ENCODE measurements around the gene FOXM1.
A peak's percentile ranks its signal among the peaks of the same experiment; 100 is the strongest.

DNA sequence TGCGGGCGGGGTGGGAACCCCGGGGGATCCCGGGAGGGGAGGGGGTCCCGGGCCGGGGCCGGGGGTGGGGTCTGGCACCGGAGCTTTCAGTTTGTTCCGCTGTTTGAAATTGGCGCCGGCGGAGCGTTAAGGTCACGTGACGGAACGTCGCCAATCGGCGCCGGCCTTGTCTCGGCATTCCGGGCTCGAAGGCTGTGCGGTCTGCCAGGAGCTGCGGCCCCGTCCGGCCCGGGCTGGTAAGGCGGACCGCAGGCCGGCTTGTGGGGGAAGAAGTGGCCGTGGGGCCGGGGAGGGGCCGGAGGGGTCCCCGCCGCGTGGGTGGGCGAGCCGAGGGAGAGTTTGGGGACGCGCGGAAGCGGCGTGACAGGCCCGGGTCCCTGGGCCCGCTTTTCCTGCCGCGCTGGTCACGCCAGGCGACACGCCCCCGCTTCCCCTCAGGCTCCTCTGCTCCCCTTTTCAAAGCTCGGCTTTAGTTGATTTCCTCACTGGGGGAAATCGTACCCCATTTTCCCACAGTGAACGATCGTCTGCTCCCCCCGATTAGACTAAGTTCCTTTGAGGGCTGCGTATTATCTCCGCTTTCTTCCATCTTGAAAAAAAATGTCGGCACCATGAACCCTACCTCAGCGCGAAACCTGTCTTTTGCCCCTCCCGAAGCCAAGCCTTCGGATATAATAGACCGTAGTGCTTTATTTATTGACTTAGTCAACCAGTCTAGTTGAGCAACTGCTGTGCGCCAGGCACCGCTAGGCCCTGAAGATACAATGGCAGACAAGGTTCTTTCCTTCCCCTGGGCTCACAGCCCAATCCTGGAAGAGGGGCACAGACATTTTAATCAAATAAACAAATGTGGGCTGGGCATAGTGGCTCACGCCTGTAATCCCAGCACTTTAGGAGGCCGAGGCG lies at the start of gene FOXM1, which contains the start of gene RHNO1:
- TF ChIP-seq, protein P1, sequence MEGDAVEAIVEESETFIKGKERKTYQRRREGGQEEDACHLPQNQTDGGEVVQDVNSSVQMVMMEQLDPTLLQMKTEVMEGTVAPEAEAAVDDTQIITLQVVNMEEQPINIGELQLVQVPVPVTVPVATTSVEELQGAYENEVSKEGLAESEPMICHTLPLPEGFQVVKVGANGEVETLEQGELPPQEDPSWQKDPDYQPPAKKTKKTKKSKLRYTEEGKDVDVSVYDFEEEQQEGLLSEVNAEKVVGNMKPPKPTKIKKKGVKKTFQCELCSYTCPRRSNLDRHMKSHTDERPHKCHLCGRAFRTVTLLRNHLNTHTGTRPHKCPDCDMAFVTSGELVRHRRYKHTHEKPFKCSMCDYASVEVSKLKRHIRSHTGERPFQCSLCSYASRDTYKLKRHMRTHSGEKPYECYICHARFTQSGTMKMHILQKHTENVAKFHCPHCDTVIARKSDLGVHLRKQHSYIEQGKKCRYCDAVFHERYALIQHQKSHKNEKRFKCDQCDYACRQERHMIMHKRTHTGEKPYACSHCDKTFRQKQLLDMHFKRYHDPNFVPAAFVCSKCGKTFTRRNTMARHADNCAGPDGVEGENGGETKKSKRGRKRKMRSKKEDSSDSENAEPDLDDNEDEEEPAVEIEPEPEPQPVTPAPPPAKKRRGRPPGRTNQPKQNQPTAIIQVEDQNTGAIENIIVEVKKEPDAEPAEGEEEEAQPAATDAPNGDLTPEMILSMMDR (IDR thresholded peaks at IDR 0.05; ENCODE audit: poor library complexity, severe bottlenecking), result no peak
- TF ChIP-seq POLR2AphosphoS5 (IDR thresholded peaks at IDR 0.05), result peak; percentile 96
- TF ChIP-seq, protein P2, sequence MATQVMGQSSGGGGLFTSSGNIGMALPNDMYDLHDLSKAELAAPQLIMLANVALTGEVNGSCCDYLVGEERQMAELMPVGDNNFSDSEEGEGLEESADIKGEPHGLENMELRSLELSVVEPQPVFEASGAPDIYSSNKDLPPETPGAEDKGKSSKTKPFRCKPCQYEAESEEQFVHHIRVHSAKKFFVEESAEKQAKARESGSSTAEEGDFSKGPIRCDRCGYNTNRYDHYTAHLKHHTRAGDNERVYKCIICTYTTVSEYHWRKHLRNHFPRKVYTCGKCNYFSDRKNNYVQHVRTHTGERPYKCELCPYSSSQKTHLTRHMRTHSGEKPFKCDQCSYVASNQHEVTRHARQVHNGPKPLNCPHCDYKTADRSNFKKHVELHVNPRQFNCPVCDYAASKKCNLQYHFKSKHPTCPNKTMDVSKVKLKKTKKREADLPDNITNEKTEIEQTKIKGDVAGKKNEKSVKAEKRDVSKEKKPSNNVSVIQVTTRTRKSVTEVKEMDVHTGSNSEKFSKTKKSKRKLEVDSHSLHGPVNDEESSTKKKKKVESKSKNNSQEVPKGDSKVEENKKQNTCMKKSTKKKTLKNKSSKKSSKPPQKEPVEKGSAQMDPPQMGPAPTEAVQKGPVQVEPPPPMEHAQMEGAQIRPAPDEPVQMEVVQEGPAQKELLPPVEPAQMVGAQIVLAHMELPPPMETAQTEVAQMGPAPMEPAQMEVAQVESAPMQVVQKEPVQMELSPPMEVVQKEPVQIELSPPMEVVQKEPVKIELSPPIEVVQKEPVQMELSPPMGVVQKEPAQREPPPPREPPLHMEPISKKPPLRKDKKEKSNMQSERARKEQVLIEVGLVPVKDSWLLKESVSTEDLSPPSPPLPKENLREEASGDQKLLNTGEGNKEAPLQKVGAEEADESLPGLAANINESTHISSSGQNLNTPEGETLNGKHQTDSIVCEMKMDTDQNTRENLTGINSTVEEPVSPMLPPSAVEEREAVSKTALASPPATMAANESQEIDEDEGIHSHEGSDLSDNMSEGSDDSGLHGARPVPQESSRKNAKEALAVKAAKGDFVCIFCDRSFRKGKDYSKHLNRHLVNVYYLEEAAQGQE (IDR thresholded peaks at IDR 0.05; ENCODE audit: borderline replicate concordance), result peak; percentile 79
- peak; percentile 15 for TF ChIP-seq EP300 (conservative IDR thresholded peaks at IDR 0.05; ENCODE audit: poor library complexity, severe bottlenecking)
- peak; percentile 82 for TF ChIP-seq MXI1 (conservative IDR thresholded peaks at IDR 0.05; ENCODE audit: poor library complexity, severe bottlenecking)
- TF ChIP-seq EZH2 (IDR thresholded peaks at IDR 0.05; ENCODE audit: borderline replicate concordance, insufficient read depth, low read length, poor library complexity, severe bottlenecking), result no peak

Measured in neural cell (in vitro differentiated cells).